ENCODE data around the gene CELF4.

DNA sequence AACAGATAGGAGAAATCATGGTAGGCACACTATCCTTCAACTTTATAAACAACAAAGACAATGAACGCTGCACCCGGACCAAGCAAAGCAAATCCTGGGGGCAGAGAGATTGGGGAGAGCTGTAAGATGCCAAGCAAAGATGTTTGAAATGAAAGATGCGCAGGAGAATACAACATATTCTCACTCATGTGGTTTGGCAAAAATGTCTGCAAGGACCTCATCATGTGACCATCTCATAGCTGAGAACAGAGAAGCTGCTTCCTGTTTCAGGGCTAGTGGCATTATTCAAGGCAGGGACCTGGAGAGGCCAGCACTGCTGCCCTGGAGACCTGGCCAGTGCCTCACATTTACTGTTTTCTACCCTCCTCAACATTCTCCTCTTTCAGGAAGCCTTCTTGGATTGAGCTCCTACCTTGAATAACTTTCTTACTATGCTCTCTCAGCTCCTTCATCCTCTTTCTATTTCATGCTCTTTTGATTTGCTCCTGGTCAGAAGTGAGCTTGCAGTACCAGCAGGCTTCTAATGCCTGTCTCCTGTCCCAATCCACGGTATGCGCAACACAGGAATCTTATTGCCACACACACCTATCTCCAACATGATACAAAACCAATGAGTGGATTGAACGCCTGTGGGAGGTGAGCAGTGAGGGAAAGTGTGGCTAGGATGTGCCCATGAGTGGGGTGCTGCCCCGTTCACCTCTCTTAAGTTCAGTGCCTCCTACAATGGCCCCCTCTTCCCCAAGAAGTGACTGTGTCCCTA lies 133.0 kb downstream of the CELF4 start:
- TF ChIP-seq POLR2AphosphoS5 (IDR thresholded peaks at IDR 0.05; ENCODE audit: low read depth, low read length) (no peak), POLR2A (IDR thresholded peaks at IDR 0.05; ENCODE audit: low read depth, low read length) (no peak)

Measured in GM12892 (cell line).